Measurements from ENCODE around the gene ULK4.
"Not testable (repeated sequence)": the region's sequence is repeated elsewhere in the genome, so short reads cannot be mapped to it uniquely, and the experiment has no call there.

Gene ULK4

DNA sequence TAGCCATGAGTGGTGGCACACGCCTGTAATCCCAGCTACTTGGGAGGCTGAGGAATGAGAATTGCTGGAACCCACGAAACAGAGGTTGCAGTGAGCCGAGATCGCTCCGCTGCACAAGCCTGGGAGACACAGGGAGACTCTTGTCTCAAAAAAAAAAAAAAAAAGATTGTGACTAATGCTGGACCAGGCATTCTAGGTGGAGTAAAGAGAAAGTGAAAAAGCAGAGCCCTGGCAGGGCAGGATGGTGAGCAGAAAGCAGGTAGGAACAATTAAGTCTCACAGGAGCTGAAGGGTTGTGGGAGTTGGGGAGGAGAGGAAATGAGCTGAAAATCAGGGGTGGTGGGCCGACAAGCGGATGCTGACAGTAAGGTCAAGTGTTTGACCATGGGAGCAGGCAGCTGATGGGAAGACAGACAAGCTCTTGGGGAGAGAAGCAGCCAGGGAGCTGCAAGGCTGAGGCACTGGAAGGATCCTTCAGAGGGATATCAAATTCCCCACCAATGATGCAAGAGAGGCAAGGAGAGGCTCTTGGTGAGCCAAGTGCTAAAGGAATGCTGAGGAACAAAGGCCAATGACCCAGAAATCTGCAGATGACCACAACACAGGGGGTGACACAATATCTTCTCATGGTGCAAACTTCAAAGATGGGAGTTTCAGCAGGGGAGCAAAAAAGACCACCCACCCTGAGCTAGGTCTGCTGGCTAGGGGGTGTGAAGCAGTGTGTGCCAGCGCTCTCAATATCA, 251.1 kb downstream of the ULK4 start:
- Histone ChIP-seq H3K36me3 (replicated peaks; ENCODE audit: low read depth, low read length) (no peaks in the 10 kb centered on the region), H3K4me1 (ENCODE audit: low read length) (peaks cover 9% of the 10 kb centered on the region), H3K27ac (ENCODE audit: low read length) (no peak overlapping the region), H2AFZ (ENCODE audit: low read depth, low read length) (no peak overlapping the region), H3K4me3 (ENCODE audit: low read length) (no peak overlapping the region), H4K20me1 (ENCODE audit: insufficient read depth, low read length) (no peaks in the 10 kb centered on the region), H3K4me2 (ENCODE audit: low read length) (no peak overlapping the region), H3K9me3 (ENCODE audit: insufficient read depth, low read length) (no peaks in the 10 kb centered on the region), H3K27me3 (ENCODE audit: low read depth, low read length) (no peaks in the 10 kb centered on the region), H3K9ac (ENCODE audit: low read length) (no peak overlapping the region), H3K79me2 (ENCODE audit: low read length) (no peaks in the 10 kb centered on the region)
- TF ChIP-seq, protein P1, sequence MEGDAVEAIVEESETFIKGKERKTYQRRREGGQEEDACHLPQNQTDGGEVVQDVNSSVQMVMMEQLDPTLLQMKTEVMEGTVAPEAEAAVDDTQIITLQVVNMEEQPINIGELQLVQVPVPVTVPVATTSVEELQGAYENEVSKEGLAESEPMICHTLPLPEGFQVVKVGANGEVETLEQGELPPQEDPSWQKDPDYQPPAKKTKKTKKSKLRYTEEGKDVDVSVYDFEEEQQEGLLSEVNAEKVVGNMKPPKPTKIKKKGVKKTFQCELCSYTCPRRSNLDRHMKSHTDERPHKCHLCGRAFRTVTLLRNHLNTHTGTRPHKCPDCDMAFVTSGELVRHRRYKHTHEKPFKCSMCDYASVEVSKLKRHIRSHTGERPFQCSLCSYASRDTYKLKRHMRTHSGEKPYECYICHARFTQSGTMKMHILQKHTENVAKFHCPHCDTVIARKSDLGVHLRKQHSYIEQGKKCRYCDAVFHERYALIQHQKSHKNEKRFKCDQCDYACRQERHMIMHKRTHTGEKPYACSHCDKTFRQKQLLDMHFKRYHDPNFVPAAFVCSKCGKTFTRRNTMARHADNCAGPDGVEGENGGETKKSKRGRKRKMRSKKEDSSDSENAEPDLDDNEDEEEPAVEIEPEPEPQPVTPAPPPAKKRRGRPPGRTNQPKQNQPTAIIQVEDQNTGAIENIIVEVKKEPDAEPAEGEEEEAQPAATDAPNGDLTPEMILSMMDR (IDR thresholded peaks at IDR 0.05; ENCODE audit: low read depth, low read length), result no peak
- TF ChIP-seq EZH2phosphoT487 (IDR thresholded peaks at IDR 0.05; ENCODE audit: low read depth), result no peak

GRCh38 chr3:41709213-41709612, 252.7 kb downstream of the ULK4 start:
- not testable (repeated sequence) for H2AFZ ChIP-seq (ENCODE audit: low read depth, low read length); H3K9me3 ChIP-seq (ENCODE audit: insufficient read depth, low read length); H3K9ac ChIP-seq (ENCODE audit: low read length); H3K79me2 ChIP-seq (ENCODE audit: low read length); H4K20me1 ChIP-seq (ENCODE audit: insufficient read depth, low read length); H3K4me3 ChIP-seq (ENCODE audit: low read length); H3K4me2 ChIP-seq (ENCODE audit: low read length); H3K27me3 ChIP-seq (ENCODE audit: low read depth, low read length); H3K4me1 ChIP-seq (ENCODE audit: low read length); H3K27ac ChIP-seq (ENCODE audit: low read length); H3K36me3 ChIP-seq (replicated peaks; ENCODE audit: low read depth, low read length)

GRCh38 chr3:41708176-41708575, 253.7 kb downstream of the ULK4 start:
- Histone ChIP-seq H3K9ac (ENCODE audit: low read length) (no peak overlapping the region), H3K36me3 (replicated peaks; ENCODE audit: low read depth, low read length) (no peaks in the 10 kb centered on the region), H3K4me1 (ENCODE audit: low read length) (no peaks in the 10 kb centered on the region), H3K27ac (ENCODE audit: low read length) (no peak overlapping the region), H3K4me2 (ENCODE audit: low read length) (no peak overlapping the region), H3K27me3 (ENCODE audit: low read depth, low read length) (no peaks in the 10 kb centered on the region), H3K9me3 (ENCODE audit: insufficient read depth, low read length) (no peaks in the 10 kb centered on the region), H3K4me3 (ENCODE audit: low read length) (no peak overlapping the region), H3K79me2 (ENCODE audit: low read length) (no peaks in the 10 kb centered on the region), H4K20me1 (ENCODE audit: insufficient read depth, low read length) (no peaks in the 10 kb centered on the region), H2AFZ (ENCODE audit: low read depth, low read length) (no peak overlapping the region)
- no peak for TF ChIP-seq EZH2phosphoT487 (IDR thresholded peaks at IDR 0.05; ENCODE audit: low read depth)
- TF ChIP-seq, protein P1 (IDR thresholded peaks at IDR 0.05; ENCODE audit: low read depth, low read length), result no peak

DNA sequence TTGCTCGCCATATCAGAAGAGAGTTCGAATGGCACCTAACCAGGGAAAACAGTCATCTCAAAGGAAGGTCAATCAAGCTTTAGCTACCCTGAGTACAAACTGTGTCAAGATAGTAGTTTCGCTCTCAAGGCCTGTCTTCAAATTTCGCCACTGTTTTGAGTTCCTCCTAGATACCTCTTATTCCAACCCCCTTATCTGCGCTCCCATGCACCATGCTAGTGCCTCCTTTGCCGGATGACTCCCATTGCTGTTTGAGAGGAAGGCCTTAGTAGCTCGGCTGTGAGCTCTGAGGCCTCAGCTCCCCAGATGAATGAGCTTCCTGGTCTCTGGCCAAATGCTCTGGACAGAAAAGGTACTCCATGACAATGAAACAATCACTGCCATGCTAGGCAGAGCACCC, 256.0 kb downstream of the ULK4 start:
- Histone ChIP-seq H3K9ac (ENCODE audit: low read length) (no peak overlapping the region), H3K4me3 (ENCODE audit: low read length) (no peak overlapping the region), H4K20me1 (ENCODE audit: insufficient read depth, low read length) (no peaks in the 10 kb centered on the region), H3K36me3 (replicated peaks; ENCODE audit: low read depth, low read length) (no peaks in the 10 kb centered on the region), H3K4me2 (ENCODE audit: low read length) (no peak overlapping the region), H3K9me3 (ENCODE audit: insufficient read depth, low read length) (no peaks in the 10 kb centered on the region), H3K79me2 (ENCODE audit: low read length) (no peaks in the 10 kb centered on the region), H3K27me3 (ENCODE audit: low read depth, low read length) (no peaks in the 10 kb centered on the region), H3K27ac (ENCODE audit: low read length) (no peak overlapping the region), H3K4me1 (ENCODE audit: low read length) (no peaks in the 10 kb centered on the region), H2AFZ (ENCODE audit: low read depth, low read length) (no peak overlapping the region)
- no peak for TF ChIP-seq EZH2phosphoT487 (IDR thresholded peaks at IDR 0.05; ENCODE audit: low read depth)
- TF ChIP-seq, protein P1 (IDR thresholded peaks at IDR 0.05; ENCODE audit: low read depth, low read length), result no peak

All from OCI-LY3 (cell line).